Gastrocnemius medialis (tissue), 4 donors: ENCODE data around the gene GPX3. TPM values are rescaled to one million over a fixed set of nuclear protein-coding genes. Genes with fewer than 3 reads are reported as not detected.
A peak's percentile ranks its signal among the peaks of the same experiment; 100 is the strongest.

Experiments used
- ATAC-seq, 2 donors: fragments of 150-250 bp; one replicate each; pipeline ENCODE4 v1.9.1; 2016
- DNase-seq, 2 donors: peaks; one replicate each; pipeline ENCODE4 v3.0.0-alpha.2; 2019
- H3K27ac ChIP-seq, 4 donors: fragments of 200-600 bp; sonication (generic); 1 replicate in 1 of 4; 2 replicates in 3 of 4; pipeline ENCODE4 v1.5.1; 2016 to 2018; ENCODE audit warnings: mild to moderate bottlenecking in 2 of 4, moderate library complexity in 1 of 4
- H3K27me3 ChIP-seq, 3 donors: fragments of 200-600 bp; sonication (generic) in 2 of 3; 1 replicate in 1 of 3; 2 replicates in 2 of 3; pipeline versions ENCODE4 v1.5.1 to v1.6.0; 2016 to 2019; ENCODE audit warnings: mild to moderate bottlenecking in 1 of 3, moderate library complexity in 1 of 3
- H3K36me3 ChIP-seq, 2 donors: fragments of 200-600 bp; sonication (generic) in 1 of 2; one replicate each; pipeline ENCODE4 v1.5.1; 2017 to 2018
- H3K4me1 ChIP-seq, 2 donors: fragments of 200-600 bp; sonication (generic) in 1 of 2; one replicate each; pipeline ENCODE4 v1.5.1; 2016 to 2017; ENCODE audit warnings: mild to moderate bottlenecking in 2 of 2
- H3K4me3 ChIP-seq, 4 donors: fragments of 200-600 bp; sonication (generic) in 3 of 4; 1 replicate in 1 of 4; 2 replicates in 3 of 4; pipeline ENCODE4 v1.5.1; 2016 to 2019; ENCODE audit warnings: mild to moderate bottlenecking in 2 of 4
- H3K9me3 ChIP-seq, 3 donors: fragments of 200-600 bp; sonication (generic) in 2 of 3; 1 replicate in 1 of 3; 2 replicates in 2 of 3; pipeline ENCODE4 v1.5.1; 2016 to 2019
- CTCF ChIP-seq, 5 experiments: fragments of 450-650 bp in 3 of 5; fragments of 200-600 bp in 2 of 5; sonication (generic) in 2 of 5; IDR thresholded peaks in 4 of 5; conservative IDR thresholded peaks in 1 of 5; 1 replicate in 4 of 5; 2 replicates in 1 of 5; pipeline ENCODE4 v1.5.1; 2016 to 2019; ENCODE audit warnings: antibody characterized with exemption in 5 of 5, mild to moderate bottlenecking in 3 of 5, moderate library complexity in 3 of 5
- POLR2A ChIP-seq, 2 donors: fragments of 450-650 bp; IDR thresholded peaks; one replicate each; pipeline ENCODE4 v1.6.1; 2017; ENCODE audit warnings: antibody characterized with exemption in 2 of 2, mild to moderate bottlenecking in 2 of 2, moderate library complexity in 2 of 2
- in situ Hi-C, 4 donors: fragments of 200-750 bp; cut with MboI; loops; one replicate each; pipeline versions ENCODE4 v1.15.0 to v1.8.0; 2017; ENCODE audit warnings: low sequenced_read_pairs in 4 of 4
- intact Hi-C: fragments of 100-400 bp; cut with DNase I; formaldehyde crosslinking; loops from one replicate; pipeline ENCODE4 v1.15.1; 2023; ENCODE audit warnings: low total_unique reads
- total RNA-seq, 4 donors: library from RNA; depleted of rRNA; stranded (reverse); fragments of >200 nt; gene quantifications; one replicate each; pipeline versions ENCODE4 v1.1.0 to v1.2.3, GENCODE V29; 2016

GPX3 gene
- total RNA-seq, 4 donors from 2014 or later = 504 to 1,227 (median 655) TPM

- intact Hi-C loops = no loop called here
- Histone ChIP-seq H3K4me3 (no peak overlapping the region), H3K27me3 (no peaks in the 10 kb centered on the region), H3K9me3 (no peaks in the 10 kb centered on the region), H3K36me3 (no peaks in the 10 kb centered on the region), H3K4me1 (peaks cover 71 to 74% of the 10 kb centered on the region in 2 donors), H3K27ac (peak overlapping the region; percentile 90 to 94 (median 92))
- DNase-seq (peak; percentile 43 to 56), ATAC-seq (peak; percentile 20 to 42)
- TF ChIP-seq POLR2A (IDR thresholded peaks at IDR 0.05) = no peak
- in situ Hi-C loops = no loop called here
Measured at GRCh38 chr5:151071848-151072629, 51.6 kb downstream of the GPX3 start.

- TF ChIP-seq CTCF (IDR thresholded peaks at IDR 0.05 in 4 of 5, conservative IDR thresholded peaks at IDR 0.05 in 1 of 5) (no peak), POLR2A (IDR thresholded peaks at IDR 0.05) (no peak)
- DNase-seq = no peak
- Histone ChIP-seq H3K4me1 (peaks cover 73 to 74% of the 10 kb centered on the region in 2 donors), H3K36me3 (no peaks in the 10 kb centered on the region), H3K9me3 (no peaks in the 10 kb centered on the region), H3K27me3 (no peaks in the 10 kb centered on the region), H3K27ac (peak overlapping the region; percentile 90 to 94 (median 92)), H3K4me3 (no peak overlapping the region)
- in situ Hi-C loops (no loop called here), intact Hi-C loops (no loop called here)
- peak; percentile 45 to 55 for ATAC-seq
Measured at GRCh38 chr5:151072630-151073025, 52.2 kb downstream of the GPX3 start.

- Histone ChIP-seq H3K4me1 (peaks cover 73 to 74% of the 10 kb centered on the region in 2 donors), H3K36me3 (no peaks in the 10 kb centered on the region), H3K9me3 (no peaks in the 10 kb centered on the region), H3K27ac (peak overlapping the region; percentile 90 to 94 (median 92)), H3K4me3 (no peak overlapping the region), H3K27me3 (no peaks in the 10 kb centered on the region)
- intact Hi-C loops (no loop called here), in situ Hi-C loops (no loop called here)
- TF ChIP-seq CTCF (IDR thresholded peaks at IDR 0.05 in 4 of 5, conservative IDR thresholded peaks at IDR 0.05 in 1 of 5) (no peak), POLR2A (IDR thresholded peaks at IDR 0.05) (no peak)
- ATAC-seq = no peak
- no peak for DNase-seq
Measured at GRCh38 chr5:151073280-151073679, 52.9 kb downstream of the GPX3 start.

GRCh38 chr5:151074557-151074956 lies 54.2 kb downstream of the GPX3 start:
- in situ Hi-C loops (no loop called here), intact Hi-C loops (no loop called here)
- Histone ChIP-seq H3K9me3 (no peaks in the 10 kb centered on the region), H3K27me3 (no peaks in the 10 kb centered on the region), H3K4me1 (peaks cover 73 to 74% of the 10 kb centered on the region in 2 donors), H3K36me3 (no peaks in the 10 kb centered on the region), H3K27ac (peak overlapping the region in 3 of 4 donors; percentile 90 to 94 (median 92)), H3K4me3 (no peak overlapping the region)
- ATAC-seq (no peak), DNase-seq (no peak)
- TF ChIP-seq POLR2A (IDR thresholded peaks at IDR 0.05) (no peak), CTCF (IDR thresholded peaks at IDR 0.05 in 4 of 5, conservative IDR thresholded peaks at IDR 0.05 in 1 of 5) (no peak)

- intact Hi-C loops (no loop called here), in situ Hi-C loops (no loop called here)
- no peak for TF ChIP-seq CTCF (IDR thresholded peaks at IDR 0.05 in 4 of 5, conservative IDR thresholded peaks at IDR 0.05 in 1 of 5)
- no peak for TF ChIP-seq POLR2A (IDR thresholded peaks at IDR 0.05)
- ATAC-seq (peak; percentile 25 to 45), DNase-seq (peak in 1 of 2 donors; percentile 73)
- Histone ChIP-seq H3K27me3 (no peaks in the 10 kb centered on the region), H3K27ac (peak overlapping the region; percentile 67 to 100 (median 82)), H3K4me3 (no peak overlapping the region), H3K9me3 (no peaks in the 10 kb centered on the region), H3K36me3 (no peaks in the 10 kb centered on the region), H3K4me1 (peaks cover 67 to 69% of the 10 kb centered on the region in 2 donors)
Measured at GRCh38 chr5:151075698-151076331, 55.4 kb downstream of the GPX3 start.
